Endodermal cell (in vitro differentiated cells): ENCODE results near the gene SH3BP5. TPM values are rescaled to one million over a fixed set of nuclear protein-coding genes. Genes with fewer than 3 reads are reported as not detected.

ENCODE experiments used
- DNase-seq: peaks from one replicate; pipeline ENCODE4 v3.0.0-alpha.2; 2017
- H3K27ac ChIP-seq: 2 replicates; pipeline ENCODE4 v1.5.1; 2013; ENCODE audit warnings: mild to moderate bottlenecking, low read depth, low read length, moderate library complexity
- H3K27me3 ChIP-seq: 2 replicates; pipeline ENCODE4 v1.6.1; 2013; ENCODE audit warnings: mild to moderate bottlenecking, low read length, moderate library complexity; ENCODE audit not compliant: insufficient read depth, control insufficient read depth, poor library complexity, severe bottlenecking
- H3K36me3 ChIP-seq: 2 replicates; pipeline ENCODE4 v1.7.0; 2013; ENCODE audit warnings: mild to moderate bottlenecking, low read length, moderate library complexity; ENCODE audit not compliant: control insufficient read depth, insufficient read depth
- H3K4me1 ChIP-seq: one replicate; pipeline ENCODE4 v1.7.0; 2013; ENCODE audit warnings: low read length; ENCODE audit not compliant: control insufficient read depth, insufficient read depth
- H3K4me3 ChIP-seq: 2 replicates; pipeline ENCODE4 v1.5.1; 2013; ENCODE audit warnings: mild to moderate bottlenecking, low read length, moderate library complexity
- H3K9ac ChIP-seq: 2 replicates; pipeline ENCODE4 v1.6.1; 2013; ENCODE audit warnings: mild to moderate bottlenecking, low read length, moderate library complexity; ENCODE audit not compliant: poor library complexity, severe bottlenecking; ENCODE audit errors: extremely low read depth
- H3K9me3 ChIP-seq: 2 replicates; pipeline ENCODE4 v1.6.1; 2013; ENCODE audit warnings: mild to moderate bottlenecking, low read length, moderate library complexity; ENCODE audit not compliant: control insufficient read depth
- H3K27ac Mint-ChIP-seq: 2 replicates; pipeline ENCODE4 v1.8.0; 2020; ENCODE audit warnings: mixed read lengths
- H3K27me3 Mint-ChIP-seq: 2 replicates; pipeline ENCODE4 v1.8.0; 2021; ENCODE audit warnings: mild to moderate bottlenecking, mixed read lengths; ENCODE audit not compliant: insufficient read depth
- H3K36me3 Mint-ChIP-seq: 2 replicates; pipeline ENCODE4 v1.8.0; 2020; ENCODE audit warnings: low read depth, mixed read lengths
- H3K4me1 Mint-ChIP-seq: 2 replicates; pipeline ENCODE4 v1.8.0; 2020; ENCODE audit warnings: mixed read lengths
- H3K4me3 Mint-ChIP-seq: 2 replicates; pipeline ENCODE4 v1.8.0; 2020; ENCODE audit warnings: mild to moderate bottlenecking, moderate library complexity, mixed read lengths
- H3K9me3 Mint-ChIP-seq: 2 replicates; pipeline ENCODE4 v1.8.0; 2020; ENCODE audit warnings: mild to moderate bottlenecking, mixed read lengths
- CTCF ChIP-seq: fragments of 200-600 bp; sonication (generic); conservative IDR thresholded peaks from 2 replicates; pipeline ENCODE4 v1.5.0; 2021; ENCODE audit warnings: antibody characterized with exemption, mild to moderate bottlenecking
- WGBS, 2 experiments: methylation state at CpG; one replicate each; pipeline versions ENCODE4 v1.1.5 to v1.1.7; 2013; ENCODE audit warnings: missing lambda C conversion rate in 2 of 2, mixed read lengths in 1 of 2; ENCODE audit not compliant: insufficient coverage in 1 of 2, insufficient read length in 1 of 2; 5-methylcytosine and 5-hydroxymethylcytosine counted together
- total RNA-seq, 2 donors: library from RNA; stranded (reverse); fragmentation: NEBNext Ultra II Directional in 1 of 2; extraction: Animal tissue kit (Norgen Biotek cat#: 25700) in 1 of 2; gene quantifications; 2 replicates in 1 of 2; 3 replicates in 1 of 2; pipeline ENCODE4 v1.2.1, GENCODE V29; 2021

Gene SH3BP5
- total RNA-seq, 2 donors from 2014 or later: 25.8 to 30.3 TPM

GRCh38 chr3:15290736-15291135 is 41.6 kb downstream of the SH3BP5 start:
- DNase-seq: no peak
- no peak for TF ChIP-seq CTCF
- H3K4me1 ChIP-seq: no peaks in the 10 kb centered on the region
- no peak overlapping the region for H3K9ac ChIP-seq
- 94% methylated on average over 3 of the region's 3 CpGs; no CpG with 5 or more reads in 1 of the 2 experiments for WGBS, 2 experiments
- H3K4me3 ChIP-seq: no peak overlapping the region
- no peak overlapping the region for H3K27ac ChIP-seq
- Mint-ChIP-seq H3K36me3 (peaks cover 23% of the 10 kb centered on the region), H3K27me3 (no peaks in the 10 kb centered on the region), H3K27ac (no peak overlapping the region), H3K9me3 (no peaks in the 10 kb centered on the region), H3K4me3 (no peak overlapping the region), H3K4me1 (peaks cover 11% of the 10 kb centered on the region)
- no peaks in the 10 kb centered on the region for H3K27me3 ChIP-seq
- H3K9me3 ChIP-seq: no peaks in the 10 kb centered on the region
- peaks cover 9% of the 10 kb centered on the region for H3K36me3 ChIP-seq

GRCh38 chr3:15289661-15290060 is 42.7 kb downstream of the SH3BP5 start:
- Histone ChIP-seq H3K36me3 (peaks cover 16% of the 10 kb centered on the region), H3K9ac (no peak overlapping the region), H3K27ac (no peak overlapping the region), H3K9me3 (no peaks in the 10 kb centered on the region), H3K4me1 (no peaks in the 10 kb centered on the region), H3K27me3 (no peaks in the 10 kb centered on the region), H3K4me3 (no peak overlapping the region)
- peaks cover 23% of the 10 kb centered on the region for H3K36me3 Mint-ChIP-seq
- 89% methylated on average over 1 of the region's 1 CpG; no CpG with 5 or more reads in 1 of the 2 experiments for WGBS, 2 experiments
- no peaks in the 10 kb centered on the region for H3K27me3 Mint-ChIP-seq
- H3K27ac Mint-ChIP-seq: no peak overlapping the region
- H3K4me3 Mint-ChIP-seq: no peak overlapping the region
- TF ChIP-seq CTCF: no peak
- no peak for DNase-seq
- peaks cover 12% of the 10 kb centered on the region for H3K4me1 Mint-ChIP-seq
- H3K9me3 Mint-ChIP-seq: no peaks in the 10 kb centered on the region

- H3K9me3 Mint-ChIP-seq: no peaks in the 10 kb centered on the region
- Histone ChIP-seq H3K9me3 (no peaks in the 10 kb centered on the region), H3K27me3 (no peaks in the 10 kb centered on the region), H3K27ac (no peak overlapping the region), H3K9ac (no peak overlapping the region), H3K4me1 (no peaks in the 10 kb centered on the region), H3K4me3 (no peak overlapping the region), H3K36me3 (peaks cover 16% of the 10 kb centered on the region)
- no peaks in the 10 kb centered on the region for H3K27me3 Mint-ChIP-seq
- no peak overlapping the region for H3K27ac Mint-ChIP-seq
- 94 to 95% methylated on average over 8 to 10 of the region's 10 CpGs for WGBS, 2 experiments
- peaks cover 21% of the 10 kb centered on the region for H3K36me3 Mint-ChIP-seq
- no peak for TF ChIP-seq CTCF
- no peak for DNase-seq
- H3K4me3 Mint-ChIP-seq: no peak overlapping the region
- H3K4me1 Mint-ChIP-seq: peaks cover 12% of the 10 kb centered on the region
Observed at GRCh38 chr3:15288331-15289035, 43.9 kb downstream of the SH3BP5 start.
